SK-N-SH treated with all-trans-retinoic acid at 6 μM for 48 hours (cell line): ENCODE data around the gene STIMATE.
A peak's percentile ranks its signal among the peaks of the same experiment; 100 is the strongest.

Experiments
- ATAC-seq: fragments of 200-7000 bp; cut with Tn5 transposase; 3 replicates; pipeline ENCODE4 v1.9.1; 2020; ENCODE audit warnings: mild to moderate bottlenecking, moderate library complexity
- ARNTL ChIP-seq: fragments of 450-650 bp; formaldehyde crosslinking; IDR thresholded peaks from 2 replicates; pipeline ENCODE4 v1.5.0; 2020; ENCODE audit warnings: low read depth, mild to moderate bottlenecking, moderate library complexity, borderline replicate concordance
- BACH2 ChIP-seq: fragments of 250-450 bp; sonication (Bioruptor Pico); IDR thresholded peaks from 2 replicates; pipeline ENCODE4 v1.9.0; 2021; ENCODE audit warnings: mild to moderate bottlenecking, borderline replicate concordance
- CREB5 ChIP-seq: fragments of 250-450 bp; sonication (Bioruptor Pico); IDR thresholded peaks from 2 replicates; pipeline ENCODE4 v1.5.1; 2020; ENCODE audit warnings: low read depth, mild to moderate bottlenecking, moderate library complexity
- CSDC2 ChIP-seq: fragments of 250-450 bp; sonication (Bioruptor Pico); IDR thresholded peaks from 2 replicates; pipeline ENCODE4 v1.5.0; 2020; ENCODE audit warnings: mild to moderate bottlenecking, moderate library complexity
- CSRNP3 ChIP-seq: fragments of 250-450 bp; sonication (Bioruptor Pico); IDR thresholded peaks from 2 replicates; pipeline ENCODE4 v1.5.1; 2021; ENCODE audit warnings: mild to moderate bottlenecking, moderate library complexity
- ESRRG ChIP-seq: fragments of 250-450 bp; sonication (Bioruptor Pico); IDR thresholded peaks from 2 replicates; pipeline ENCODE4 v1.6.1; 2021; ENCODE audit warnings: mild to moderate bottlenecking
- GLIS3 ChIP-seq: fragments of 250-450 bp; sonication (Bioruptor Pico); IDR thresholded peaks from 2 replicates; pipeline ENCODE4 v1.5.0; 2020; ENCODE audit warnings: mild to moderate bottlenecking, moderate library complexity
- ISL1 ChIP-seq: fragments of 250-450 bp; sonication (Bioruptor Pico); IDR thresholded peaks from 2 replicates; pipeline ENCODE4 v2.1.2; 2022; ENCODE audit warnings: mild to moderate bottlenecking, moderate library complexity
- OSR1 ChIP-seq: fragments of 250-450 bp; sonication (Bioruptor Pico); IDR thresholded peaks from 2 replicates; pipeline ENCODE4 v1.8.0; 2022; ENCODE audit warnings: moderate library complexity, mild to moderate bottlenecking, inconsistent platforms
- POU6F1 ChIP-seq: fragments of 250-450 bp; sonication (Bioruptor Pico); IDR thresholded peaks from 2 replicates; pipeline ENCODE4 v1.8.0; 2021; ENCODE audit warnings: low read depth, mild to moderate bottlenecking, moderate library complexity, borderline replicate concordance
- PPARA ChIP-seq: fragments of 250-450 bp; sonication (Bioruptor Pico); IDR thresholded peaks from 2 replicates; pipeline ENCODE4 v1.5.0; 2020; ENCODE audit warnings: mild to moderate bottlenecking, borderline replicate concordance
- RARB ChIP-seq: fragments of 250-450 bp; sonication (Bioruptor Pico); IDR thresholded peaks from 2 replicates; pipeline ENCODE4 v1.8.0; 2021; ENCODE audit warnings: mild to moderate bottlenecking, moderate library complexity
- SNAI2 ChIP-seq: fragments of 250-450 bp; sonication (Bioruptor Pico); IDR thresholded peaks from 2 replicates; pipeline ENCODE4 v1.5.0; 2020; ENCODE audit warnings: mild to moderate bottlenecking, moderate library complexity
- TCF4 ChIP-seq: fragments of 250-450 bp; sonication (Bioruptor Pico); IDR thresholded peaks from 2 replicates; pipeline ENCODE4 v1.8.0; 2021; ENCODE audit warnings: mild to moderate bottlenecking, moderate library complexity, borderline replicate concordance
- TOX ChIP-seq: fragments of 250-450 bp; sonication (Bioruptor Pico); IDR thresholded peaks from 2 replicates; pipeline ENCODE4 v1.8.0; 2021; ENCODE audit warnings: mild to moderate bottlenecking, moderate library complexity, borderline replicate concordance
- TSHZ2 ChIP-seq: fragments of 250-450 bp; sonication (Bioruptor Pico); IDR thresholded peaks from 2 replicates; pipeline ENCODE4 v1.5.0; 2020; ENCODE audit warnings: mild to moderate bottlenecking, moderate library complexity
- ZC3H10 ChIP-seq: fragments of 250-450 bp; sonication (Bioruptor Pico); IDR thresholded peaks from 2 replicates; pipeline ENCODE4 v1.5.1; 2021; ENCODE audit warnings: mild to moderate bottlenecking, moderate library complexity
- ZFP3 ChIP-seq: fragments of 250-450 bp; sonication (Bioruptor Pico); IDR thresholded peaks from 2 replicates; pipeline ENCODE4 v1.5.0; 2020; ENCODE audit warnings: mild to moderate bottlenecking, moderate library complexity
- ZFP30 ChIP-seq: fragments of 450-650 bp; formaldehyde crosslinking; IDR thresholded peaks from 2 replicates; pipeline ENCODE4 v1.5.0; 2022; ENCODE audit warnings: mild to moderate bottlenecking, moderate library complexity
- ZNF565 ChIP-seq: fragments of 450-650 bp; formaldehyde crosslinking; conservative IDR thresholded peaks from 2 replicates; pipeline ENCODE4 v1.5.0; 2020; ENCODE audit warnings: low read depth, mild to moderate bottlenecking, moderate library complexity
- ZNF70 ChIP-seq: fragments of 450-650 bp; formaldehyde crosslinking; IDR thresholded peaks from 2 replicates; pipeline ENCODE4 v1.5.0; 2020; ENCODE audit warnings: mild to moderate bottlenecking, moderate library complexity
- ZNF8 ChIP-seq: fragments of 450-650 bp; formaldehyde crosslinking; IDR thresholded peaks from 2 replicates; pipeline ENCODE4 v1.5.0; 2020; ENCODE audit warnings: mild to moderate bottlenecking, moderate library complexity

STIMATE gene

GRCh38 chr3:52926554-52926953 lies 29.2 kb upstream of the STIMATE start:
- no peak for ATAC-seq
- TF ChIP-seq POU6F1 (no peak), CSDC2 (no peak), ESRRG (CRISPR knock-in tag) (no peak), ZFP3 (CRISPR knock-in tag) (no peak), ZNF565 (CRISPR knock-in tag) (no peak), SNAI2 (no peak), TOX (CRISPR knock-in tag) (no peak), TSHZ2 (CRISPR knock-in tag) (no peak), GLIS3 (CRISPR knock-in tag) (no peak), ISL1 (CRISPR knock-in tag) (no peak), CREB5 (CRISPR knock-in tag) (no peak), ARNTL (no peak), TCF4 (CRISPR knock-in tag) (no peak), PPARA (no peak), ZNF70 (CRISPR knock-in tag) (no peak), ZC3H10 (CRISPR knock-in tag) (no peak), ZFP30 (CRISPR knock-in tag) (no peak), CSRNP3 (CRISPR knock-in tag) (no peak), ZNF8 (CRISPR knock-in tag) (no peak)

- no peak; the same call in 2 of the 3 replicates for ATAC-seq
- peak; percentile 75 for TF ChIP-seq TCF4 (CRISPR knock-in tag)
- TF ChIP-seq RARB (CRISPR knock-in tag) = no peak
- peak; percentile 43; the same call in 1 of the 2 replicates for TF ChIP-seq TSHZ2 (CRISPR knock-in tag)
- TF ChIP-seq, all 23 proteins: peak for 2
Observed at GRCh38 chr3:52925405-52926313, 28.3 kb upstream of the STIMATE start.

- no peak for TF ChIP-seq POU6F1
- TF ChIP-seq TOX (CRISPR knock-in tag) = no peak
- no peak for TF ChIP-seq OSR1
- TF ChIP-seq ZNF565 (CRISPR knock-in tag) = no peak
- no peak for TF ChIP-seq SNAI2
- no peak for TF ChIP-seq ZFP3 (CRISPR knock-in tag)
- TF ChIP-seq ARNTL = no peak
- no peak for TF ChIP-seq RARB (CRISPR knock-in tag)
- TF ChIP-seq GLIS3 (CRISPR knock-in tag) = no peak
- TF ChIP-seq ESRRG (CRISPR knock-in tag) = no peak
- TF ChIP-seq ISL1 (CRISPR knock-in tag) = no peak
- TF ChIP-seq TCF4 (CRISPR knock-in tag) = no peak
- TF ChIP-seq ZNF8 (CRISPR knock-in tag) = no peak
- TF ChIP-seq CSDC2 = no peak
- no peak for TF ChIP-seq PPARA
- no peak for TF ChIP-seq ZFP30 (CRISPR knock-in tag)
- no peak for TF ChIP-seq BACH2 (CRISPR knock-in tag)
- ATAC-seq = no peak
Observed at GRCh38 chr3:52923963-52924362, 26.6 kb upstream of the STIMATE start.
